HCT116 (cell line): ENCODE data around the gene GLOD4. TPM values are rescaled to one million over a fixed set of nuclear protein-coding genes. Genes with fewer than 3 reads are reported as not detected.
"Not testable (repeated sequence)": the region's sequence is repeated elsewhere in the genome, so short reads cannot be mapped to it uniquely, and the experiment has no call there.

Experiments
- ATAC-seq: fragments of 200-7000 bp; cut with Tn5 transposase; 2 replicates; pipeline ENCODE4 v1.9.1; 2020; ENCODE audit warnings: mild to moderate bottlenecking, moderate library complexity
- BruUV-seq: library from RNA; stranded (reverse); fragments of 400-500 nt; replicated peaks from 2 replicates; lab custom pipeline; 2021; lab: Mats Ljungman, UMichigan
- CTCF ChIA-PET: fragments of 300-600 bp; sonication (Branson Sonifier 250); formaldehyde crosslinking; loops from one replicate; lab custom pipeline; 2021; ENCODE audit warnings: antibody characterized with exemption; lab: Charles Lee
- POLR2A ChIA-PET: fragments of 300-600, 350-600 bp; sonication (Branson Sonifier 250); formaldehyde crosslinking; loops from one replicate; lab custom pipeline; 2021; ENCODE audit warnings: antibody characterized with exemption; lab: Charles Lee
- RAD21 ChIA-PET, 2 experiments: fragments of 300-600 bp; sonication (Branson Sonifier 250); formaldehyde crosslinking; loops; one replicate each; lab custom pipeline; 2023; ENCODE audit warnings: low total read pairs in 2 of 2; ENCODE audit not compliant: uncharacterized antibody in 2 of 2, unreplicated experiment in 2 of 2, low non-redundant PET in 1 of 2; lab: Charles Lee
- DNase-seq: peaks from one replicate; pipeline ENCODE4 v3.0.0-alpha.2; 2010; ENCODE audit warnings: low read depth, low spot score
- H2AFZ ChIP-seq: fragments of 200-600 bp; shearing (Covaris generic), sonication (generic); 2 replicates; pipeline ENCODE4 v1.6.1; 2017; ENCODE audit warnings: low read depth, mixed run types, mixed read lengths, antibody characterized with exemption, low read length; ENCODE audit not compliant: poor library complexity, severe bottlenecking
- H3K27ac ChIP-seq: 2 replicates; pipeline ENCODE4 v1.5.1; 2012; ENCODE audit warnings: low read depth, low read length
- H3K27me3 ChIP-seq: fragments of 200-600 bp; sonication (generic); 2 replicates; pipeline ENCODE4 v1.6.1; 2016; ENCODE audit warnings: mixed run types, low read length, mixed read lengths; ENCODE audit not compliant: insufficient read depth
- H3K36me3 ChIP-seq, 2 experiments: fragments of 200-500 bp in 1 of 2; fragments of 200-600 bp in 1 of 2; sonication (Bioruptor generic) in 1 of 2; sonication (generic) in 1 of 2; 2 replicates each; pipeline versions ENCODE4 v1.5.1 to v1.6.1; 2014 to 2016; ENCODE audit warnings: low read length in 2 of 2, inconsistent platforms in 1 of 2, mixed read lengths in 1 of 2, mixed run types in 1 of 2; ENCODE audit not compliant: insufficient read depth in 2 of 2, control insufficient read depth in 1 of 2
- H3K4me1 ChIP-seq, 2 experiments: fragments of 200-600 bp in 1 of 2; sonication (generic) in 1 of 2; 2 replicates each; pipeline versions ENCODE4 v1.5.1 to v1.6.1; 2012 to 2017; ENCODE audit warnings: low read length in 2 of 2, inconsistent platforms in 1 of 2, mild to moderate bottlenecking in 1 of 2, mixed read lengths in 1 of 2, mixed run types in 1 of 2, moderate library complexity in 1 of 2; ENCODE audit not compliant: insufficient read depth in 2 of 2, control insufficient read depth in 1 of 2
- H3K4me2 ChIP-seq: fragments of 200-600 bp; sonication (generic); 2 replicates; pipeline ENCODE4 v1.6.1; 2017; ENCODE audit warnings: mixed run types, low read length, mixed read lengths
- H3K4me3 ChIP-seq, 2 experiments: fragments of 200-600 bp in 1 of 2; sonication (generic) in 1 of 2; replicated peaks in 1 of 2; 2 replicates each; pipeline ENCODE4 v1.5.1; 2011 to 2016; ENCODE audit warnings: low read length in 2 of 2, control low read depth in 1 of 2, low read depth in 1 of 2, mild to moderate bottlenecking in 1 of 2, mixed read lengths in 1 of 2, mixed run types in 1 of 2
- H3K79me2 ChIP-seq: fragments of 200-600 bp; sonication (generic); 2 replicates; pipeline ENCODE4 v1.6.1; 2017; ENCODE audit warnings: mild to moderate bottlenecking, mixed run types, low read length, moderate library complexity, mixed read lengths; ENCODE audit not compliant: insufficient read depth
- H3K9ac ChIP-seq: fragments of 200-600 bp; sonication (generic); 2 replicates; pipeline ENCODE4 v1.6.1; 2016; ENCODE audit warnings: low read length, mixed read lengths
- H3K9me2 ChIP-seq: fragments of 200-600 bp; sonication (generic), shearing (Covaris generic); 2 replicates; pipeline ENCODE4 v1.6.1; 2017; ENCODE audit warnings: mixed run types, mild to moderate bottlenecking, moderate library complexity; ENCODE audit not compliant: insufficient read depth
- H3K9me3 ChIP-seq, 2 experiments: fragments of 200-500 bp in 1 of 2; fragments of 200-600 bp in 1 of 2; sonication (Bioruptor generic) in 1 of 2; sonication (generic) in 1 of 2; 2 replicates each; pipeline ENCODE4 v1.6.1; 2014 to 2017; ENCODE audit warnings: low read length in 2 of 2, mixed read lengths in 2 of 2, inconsistent platforms in 1 of 2, low read depth in 1 of 2, mild to moderate bottlenecking in 1 of 2, mixed run types in 1 of 2, moderate library complexity in 1 of 2; ENCODE audit not compliant: control insufficient read depth in 1 of 2, insufficient read depth in 1 of 2
- H4K20me1 ChIP-seq: fragments of 200-600 bp; sonication (generic), shearing (Covaris generic); 2 replicates; pipeline ENCODE4 v1.6.1; 2017; ENCODE audit warnings: mixed run types, mild to moderate bottlenecking, moderate library complexity; ENCODE audit not compliant: insufficient read depth
- ATF3 ChIP-seq: IDR thresholded peaks from 2 replicates; pipeline ENCODE4 v1.6.1; 2012
- ELF1 ChIP-seq: IDR thresholded peaks from 2 replicates; pipeline ENCODE4 v1.6.1; 2012; ENCODE audit warnings: low read depth, borderline replicate concordance
- FOSL1 ChIP-seq: IDR thresholded peaks from 2 replicates; pipeline ENCODE4 v1.6.1; 2012; ENCODE audit warnings: low read depth
- JUND ChIP-seq: IDR thresholded peaks from 2 replicates; pipeline ENCODE4 v1.6.1; 2012
- MAX ChIP-seq: IDR thresholded peaks from 2 replicates; pipeline ENCODE4 v1.6.1; 2012
- POLR2A ChIP-seq: IDR thresholded peaks from 2 replicates; pipeline ENCODE4 v1.7.0; 2011; ENCODE audit warnings: borderline replicate concordance; ENCODE audit not compliant: insufficient read depth, insufficient read length; ENCODE audit errors: extremely low read depth
- POLR2AphosphoS5 ChIP-seq: IDR thresholded peaks from 2 replicates; pipeline ENCODE4 v1.6.1; 2011; ENCODE audit warnings: mild to moderate bottlenecking, low read depth, low read length, moderate library complexity
- intact Hi-C: fragments of 100-400 bp; cut with micrococcal nuclease; formaldehyde crosslinking; loops from 2 replicates; pipeline ENCODE4 v1.10.0; 2022
- total RNA-seq: library from RNA; stranded (reverse); gene quantifications from one replicate; pipeline ENCODE4 v1.2.1, GENCODE V29; 2021; ENCODE audit not compliant: unreplicated experiment

GLOD4 gene
- total RNA-seq, 1 experiment from 2014 or later: 80.7 TPM

GRCh38 chr17:792277-792676 is 10.2 kb upstream of the GLOD4 start:
- DNase-seq (no peak), ATAC-seq (no peak)
- Histone ChIP-seq H3K27me3 (no peaks in the 10 kb centered on the region), H2AFZ (no peak overlapping the region), H3K4me2 (no peak overlapping the region), H3K9ac (no peak overlapping the region), H4K20me1 (no peaks in the 10 kb centered on the region), H3K4me1 (peaks cover 0 to 11% of the 10 kb centered on the region in 2 experiments; a peak in 2 of 4 replicates), H3K36me3 (peaks cover 8 to 31% of the 10 kb centered on the region in 2 experiments; a peak in 3 of 4 replicates), H3K79me2 (peaks cover 24% of the 10 kb centered on the region), H3K9me3 (no peaks in the 10 kb centered on the region), H3K27ac (no peak overlapping the region), H3K9me2 (no peaks in the 10 kb centered on the region), H3K4me3 (no peak overlapping the region)
- no TSS peak for BruUV-seq
- POLR2A ChIA-PET: interaction anchor here (1.1 kb wide), 1 partner anchor 189 kb away, joined by 3 read pairs; no protein-coding TSS in a partner anchor
- intact Hi-C loops: no loop called here
- CTCF ChIA-PET: interaction anchor here (2.1 to 2.5 kb wide), 2 partner anchors 189 to 204 kb away, joined by 7 to 20 read pairs; partner anchors contain the start of gene TIMM22
- RAD21 ChIA-PET: interaction anchor here in 1 of 2 experiments (0.9 kb wide), 1 partner anchor 189 kb away, joined by 6 read pairs; no protein-coding TSS in a partner anchor
- TF ChIP-seq POLR2AphosphoS5 (peak; percentile 19; the same call in 1 of the 2 replicates), JUND (no peak), POLR2A (no peak), ATF3 (no peak)

GRCh38 chr17:791829-792228 is 9.7 kb upstream of the GLOD4 start:
- no peaks in the 10 kb centered on the region for H3K9me3 ChIP-seq
- no peak for TF ChIP-seq MAX
- TF ChIP-seq ELF1: no peak
- TF ChIP-seq POLR2A: no peak
- no peak for TF ChIP-seq FOSL1
- no peak overlapping the region for H2AFZ ChIP-seq
- POLR2A ChIA-PET: interaction anchor here (1.1 kb wide), 1 partner anchor 189 kb away, joined by 3 read pairs; no protein-coding TSS in a partner anchor
- intact Hi-C loops: no loop called here
- H3K36me3 ChIP-seq: peaks cover 8 to 34% of the 10 kb centered on the region in 2 experiments; a peak in 3 of 4 replicates
- CTCF ChIA-PET: interaction anchor here (2.1 to 2.5 kb wide), 2 partner anchors 189 to 205 kb away, joined by 7 to 20 read pairs; partner anchors contain the start of gene TIMM22
- no peak for ATAC-seq
- H3K79me2 ChIP-seq: peaks cover 24% of the 10 kb centered on the region
- H3K4me1 ChIP-seq: peaks cover 0 to 11% of the 10 kb centered on the region in 2 experiments; a peak in 2 of 4 replicates
- H3K4me3 ChIP-seq: no peak overlapping the region
- H3K4me2 ChIP-seq: no peak overlapping the region
- H3K27ac ChIP-seq: no peak overlapping the region
- RAD21 ChIA-PET: no interaction called here
- BruUV-seq: TSS peak; percentile 19
- no peak for DNase-seq
- H4K20me1 ChIP-seq: no peaks in the 10 kb centered on the region
- H3K27me3 ChIP-seq: no peaks in the 10 kb centered on the region
- H3K9me2 ChIP-seq: no peaks in the 10 kb centered on the region
- no peak overlapping the region for H3K9ac ChIP-seq

- DNase-seq, POLR2A ChIA-PET: not testable (repeated sequence)
These were observed 8.8 kb upstream of the GLOD4 start for GRCh38 chr17:790874-791247.

More at GRCh38 chr17:790874-791247, 8.8 kb upstream of the GLOD4 start:
- RAD21 ChIA-PET, ATAC-seq, H3K27ac ChIP-seq, H3K4me3 ChIP-seq, H3K9ac ChIP-seq, H3K27me3 ChIP-seq, H4K20me1 ChIP-seq, H2AFZ ChIP-seq, intact Hi-C loops, H3K9me3 ChIP-seq, H3K9me2 ChIP-seq, H3K4me2 ChIP-seq, BruUV-seq: not testable (repeated sequence)
- Histone ChIP-seq H3K4me1 (peaks cover 0 to 11% of the 10 kb centered on the region in 2 experiments; a peak in 2 of 4 replicates), H3K79me2 (peaks cover 30% of the 10 kb centered on the region), H3K36me3 (peaks cover 8 to 34% of the 10 kb centered on the region in 2 experiments; a peak in 3 of 4 replicates)
- CTCF ChIA-PET: interaction anchor here (1.6 to 2.1 kb wide), 2 partner anchors 190 to 206 kb away, joined by 7 to 8 read pairs; partner anchors contain the start of gene TIMM22
